Activated CD4-positive, alpha-beta T cell treated with anti-CD3 and anti-CD28 coated beads for 36 hours (primary cell): Measurements from ENCODE around the gene RASGRF1. TPM values are rescaled to one million over a fixed set of nuclear protein-coding genes. Genes with fewer than 3 reads are reported as not detected.

Experiments used
- ATAC-seq: fragments of 200-7000 bp; cut with Tn5 transposase; one replicate; pipeline ENCODE4 v1.10.0; 2021; ENCODE audit warnings: mild to moderate bottlenecking, moderate library complexity
- CTCF ChIA-PET: fragments of 350-600 bp; sonication (Branson Sonifier 250); formaldehyde crosslinking; loops from one replicate; lab custom pipeline; 2021; ENCODE audit warnings: antibody characterized with exemption; lab: Charles Lee
- POLR2A ChIA-PET: fragments of 350-600 bp; sonication (Branson Sonifier 250); formaldehyde crosslinking; loops from one replicate; lab custom pipeline; 2021; ENCODE audit warnings: antibody characterized with exemption, inconsistent platforms; lab: Charles Lee
- DNase-seq: peaks from one replicate; pipeline ENCODE4 v3.0.0-alpha.2; 2020
- H3K27ac Mint-ChIP-seq: one replicate; pipeline ENCODE4 v1.8.0; 2021; ENCODE audit warnings: mixed read lengths
- H3K27me3 Mint-ChIP-seq: one replicate; pipeline ENCODE4 v1.8.0; 2021; ENCODE audit warnings: mixed read lengths
- H3K36me3 Mint-ChIP-seq: one replicate; pipeline ENCODE4 v1.8.0; 2021; ENCODE audit warnings: low read depth, mixed read lengths
- H3K4me1 Mint-ChIP-seq: one replicate; pipeline ENCODE4 v1.8.0; 2021; ENCODE audit warnings: mixed read lengths
- H3K4me3 Mint-ChIP-seq: one replicate; pipeline ENCODE4 v1.8.0; 2021; ENCODE audit warnings: mild to moderate bottlenecking, moderate library complexity, mixed read lengths
- H3K9me3 Mint-ChIP-seq: one replicate; pipeline ENCODE4 v1.8.0; 2021; ENCODE audit warnings: low read depth, mixed read lengths
- intact Hi-C, 2 experiments: fragments of 100-400 bp; cut with DNase I in 1 of 2; cut with micrococcal nuclease in 1 of 2; formaldehyde crosslinking; loops; one replicate each; pipeline versions ENCODE4 v1.14.2 to v1.15.1; 2022 to 2024; cut with DNase I, micrococcal nuclease
- total RNA-seq, 2 experiments: library from RNA; stranded (reverse); gene quantifications; one replicate each; pipeline ENCODE4 v1.2.3, GENCODE V29; 2021

The RASGRF1 gene
- total RNA-seq, result not detected

GRCh38 chr15:79090487-79091203 is at the start of gene RASGRF1:
RASGRF1 (minus strand) TSS chr15:79090780; CDS start chr15:79090498, 282 bp downstream.
- no peak within 1 kb of the TSS for H3K27ac Mint-ChIP-seq
- peaks cover 61% of the 10 kb centered on the region for H3K27me3 Mint-ChIP-seq
- DNase-seq, result no peak
- no peak for ATAC-seq
- H3K4me3 Mint-ChIP-seq, result no peak within 1 kb of the TSS
- no peaks in the 10 kb centered on the region for H3K36me3 Mint-ChIP-seq
- peaks cover 10% of the 10 kb centered on the region for H3K4me1 Mint-ChIP-seq
- ChIA-PET CTCF (interaction anchor here (0.7 kb wide), 1 partner anchor 90 kb away, joined by 5 read pairs; no protein-coding TSS in a partner anchor), POLR2A (no interaction called here)
- intact Hi-C loops, result no loop called here
- no peaks in the 10 kb centered on the region for H3K9me3 Mint-ChIP-seq

- intact Hi-C loops, result no loop called here
- ATAC-seq (no peak), DNase-seq (no peak)
- CTCF ChIA-PET, result interaction anchor here (1.5 kb wide), 1 partner anchor 48 kb away, joined by 3 read pairs; no protein-coding TSS in a partner anchor
- Mint-ChIP-seq H3K9me3 (no peaks in the 10 kb centered on the region), H3K4me1 (no peaks in the 10 kb centered on the region), H3K27me3 (peaks cover 26% of the 10 kb centered on the region), H3K27ac (no peak overlapping the region), H3K36me3 (no peaks in the 10 kb centered on the region), H3K4me3 (no peak overlapping the region)
- POLR2A ChIA-PET, result no interaction called here
Observed at GRCh38 chr15:79136434-79137046, 46.0 kb upstream of the RASGRF1 start.

- Mint-ChIP-seq H3K27ac (no peak overlapping the region), H3K36me3 (no peaks in the 10 kb centered on the region), H3K27me3 (peaks cover 32% of the 10 kb centered on the region), H3K9me3 (no peaks in the 10 kb centered on the region), H3K4me1 (no peaks in the 10 kb centered on the region), H3K4me3 (no peak overlapping the region)
- intact Hi-C loops, result no loop called here
- DNase-seq (no peak), ATAC-seq (no peak)
- ChIA-PET POLR2A (no interaction called here), CTCF (no interaction called here)
Observed at GRCh38 chr15:79133309-79133708, 42.7 kb upstream of the RASGRF1 start.

GRCh38 chr15:79132770-79133169 is 42.2 kb upstream of the RASGRF1 start:
- intact Hi-C loops, result no loop called here
- Mint-ChIP-seq H3K36me3 (no peaks in the 10 kb centered on the region), H3K4me1 (no peaks in the 10 kb centered on the region), H3K9me3 (peaks cover under 1% of the 10 kb centered on the region), H3K4me3 (no peak overlapping the region), H3K27me3 (peaks cover 29% of the 10 kb centered on the region), H3K27ac (no peak overlapping the region)
- DNase-seq, result no peak
- ChIA-PET CTCF (interaction anchor here (0.9 kb wide), 1 partner anchor 10 kb away, joined by 3 read pairs; no protein-coding TSS in a partner anchor), POLR2A (no interaction called here)
- no peak for ATAC-seq

- DNase-seq, result no peak
- H3K36me3 Mint-ChIP-seq, result no peaks in the 10 kb centered on the region
- no peak for ATAC-seq
- H3K27ac Mint-ChIP-seq, result no peak overlapping the region
- H3K27me3 Mint-ChIP-seq, result peaks cover 32% of the 10 kb centered on the region
- CTCF ChIA-PET, result interaction anchor here (0.9 kb wide), 1 partner anchor 10 kb away, joined by 3 read pairs; no protein-coding TSS in a partner anchor
- peaks cover 4% of the 10 kb centered on the region for H3K9me3 Mint-ChIP-seq
- intact Hi-C loops, result no loop called here
- H3K4me3 Mint-ChIP-seq, result no peak overlapping the region
- POLR2A ChIA-PET, result no interaction called here
- no peaks in the 10 kb centered on the region for H3K4me1 Mint-ChIP-seq
Observed at GRCh38 chr15:79132361-79132760, 41.8 kb upstream of the RASGRF1 start.

- intact Hi-C loops, result no loop called here
- no peak for ATAC-seq
- H3K36me3 Mint-ChIP-seq, result no peaks in the 10 kb centered on the region
Observed at GRCh38 chr15:79130535-79131130, 40.1 kb upstream of the RASGRF1 start.

GRCh38 chr15:79129235-79129634 is 38.7 kb upstream of the RASGRF1 start:
- Mint-ChIP-seq H3K4me3 (no peak overlapping the region), H3K36me3 (no peaks in the 10 kb centered on the region), H3K27ac (no peak overlapping the region), H3K27me3 (peaks cover 35% of the 10 kb centered on the region), H3K9me3 (peaks cover 4% of the 10 kb centered on the region), H3K4me1 (no peaks in the 10 kb centered on the region)
- CTCF ChIA-PET, result interaction anchor here (0.8 kb wide), 1 partner anchor 1261 kb away, joined by 3 read pairs; no protein-coding TSS in a partner anchor
- intact Hi-C loops, result no loop called here
- POLR2A ChIA-PET, result no interaction called here
- ATAC-seq, result no peak
- DNase-seq, result no peak

More at GRCh38 chr15:79130535-79131130, 40.1 kb upstream of the RASGRF1 start:
- Mint-ChIP-seq H3K27ac (no peak overlapping the region), H3K4me3 (no peak overlapping the region), H3K4me1 (no peaks in the 10 kb centered on the region), H3K9me3 (peaks cover 4% of the 10 kb centered on the region), H3K27me3 (peaks cover 32% of the 10 kb centered on the region)
- CTCF ChIA-PET, result no interaction called here
- POLR2A ChIA-PET, result no interaction called here
- DNase-seq, result no peak

- H3K27ac Mint-ChIP-seq, result no peak overlapping the region
- DNase-seq (no peak), ATAC-seq (no peak)
- no peaks in the 10 kb centered on the region for H3K4me1 Mint-ChIP-seq
- peaks cover 33% of the 10 kb centered on the region for H3K27me3 Mint-ChIP-seq
- CTCF ChIA-PET, result interaction anchor here (0.8 to 2.0 kb wide), 3 partner anchors 11 to 1260 kb away, joined by 3 to 5 read pairs (median 5); no protein-coding TSS in a partner anchor
- H3K36me3 Mint-ChIP-seq, result no peaks in the 10 kb centered on the region
- intact Hi-C loops, result no loop called here
- H3K9me3 Mint-ChIP-seq, result peaks cover 4% of the 10 kb centered on the region
- no peak overlapping the region for H3K4me3 Mint-ChIP-seq
- POLR2A ChIA-PET, result no interaction called here
Observed at GRCh38 chr15:79128556-79128955, 38.0 kb upstream of the RASGRF1 start.

- ChIA-PET CTCF (interaction anchor here (1.4 kb wide), 1 partner anchor 61 kb away, joined by 4 read pairs; no protein-coding TSS in a partner anchor), POLR2A (no interaction called here)
- Mint-ChIP-seq H3K36me3 (no peaks in the 10 kb centered on the region), H3K4me1 (no peaks in the 10 kb centered on the region), H3K27me3 (peaks cover 17% of the 10 kb centered on the region), H3K4me3 (no peak overlapping the region), H3K9me3 (peaks cover 4% of the 10 kb centered on the region), H3K27ac (no peak overlapping the region)
- intact Hi-C loops, result no loop called here
- ATAC-seq (no peak), DNase-seq (no peak)
Observed at GRCh38 chr15:79124388-79124787, 33.8 kb upstream of the RASGRF1 start.

GRCh38 chr15:79122991-79123390 is 32.4 kb upstream of the RASGRF1 start:
- no peaks in the 10 kb centered on the region for H3K4me1 Mint-ChIP-seq
- DNase-seq (no peak), ATAC-seq (no peak)
- POLR2A ChIA-PET, result no interaction called here
- no peak overlapping the region for H3K27ac Mint-ChIP-seq
- no peaks in the 10 kb centered on the region for H3K36me3 Mint-ChIP-seq
- no peak overlapping the region for H3K4me3 Mint-ChIP-seq
- H3K9me3 Mint-ChIP-seq, result peaks cover 4% of the 10 kb centered on the region
- CTCF ChIA-PET, result no interaction called here
- intact Hi-C loops, result no loop called here
- peaks cover 15% of the 10 kb centered on the region for H3K27me3 Mint-ChIP-seq

GRCh38 chr15:79122391-79122790 is 31.8 kb upstream of the RASGRF1 start:
- no peak overlapping the region for H3K27ac Mint-ChIP-seq
- DNase-seq (no peak), ATAC-seq (no peak)
- intact Hi-C loops, result no loop called here
- H3K4me1 Mint-ChIP-seq, result no peaks in the 10 kb centered on the region
- ChIA-PET POLR2A (no interaction called here), CTCF (no interaction called here)
- no peaks in the 10 kb centered on the region for H3K36me3 Mint-ChIP-seq
- no peak overlapping the region for H3K4me3 Mint-ChIP-seq
- H3K9me3 Mint-ChIP-seq, result no peaks in the 10 kb centered on the region
- peaks cover 11% of the 10 kb centered on the region for H3K27me3 Mint-ChIP-seq
